Activated T-cell treated with anti-CD3 and anti-CD28 coated beads, Interleukin-2, amount 50 U/mL, for 1 hour (primary cell): ENCODE measurements around the gene ERGIC3.

Source experiments
- DNase-seq: peaks from one replicate; pipeline ENCODE4 v3.0.0-alpha.2; 2020

Gene ERGIC3

DNA sequence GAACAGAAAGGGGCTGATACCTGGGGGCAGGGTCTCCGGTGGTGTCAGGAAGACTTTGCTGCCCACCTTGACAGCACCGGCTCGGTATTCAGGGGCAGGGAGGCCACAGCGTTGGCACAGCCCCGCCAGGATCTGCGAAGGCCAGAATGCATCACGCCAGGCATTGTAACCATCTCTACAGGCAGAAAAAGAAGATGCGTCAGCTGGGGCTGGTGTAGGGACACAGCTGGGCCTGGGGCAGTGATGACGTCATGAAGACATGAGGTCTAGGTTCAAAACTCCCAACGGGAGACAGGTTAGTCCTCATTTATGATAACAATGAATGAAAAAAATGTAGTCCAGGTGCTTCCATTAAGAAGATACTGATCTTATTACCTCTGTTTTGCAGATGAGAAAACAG lies 22.0 kb downstream of the ERGIC3 start:
- no peak for DNase-seq

DNA sequence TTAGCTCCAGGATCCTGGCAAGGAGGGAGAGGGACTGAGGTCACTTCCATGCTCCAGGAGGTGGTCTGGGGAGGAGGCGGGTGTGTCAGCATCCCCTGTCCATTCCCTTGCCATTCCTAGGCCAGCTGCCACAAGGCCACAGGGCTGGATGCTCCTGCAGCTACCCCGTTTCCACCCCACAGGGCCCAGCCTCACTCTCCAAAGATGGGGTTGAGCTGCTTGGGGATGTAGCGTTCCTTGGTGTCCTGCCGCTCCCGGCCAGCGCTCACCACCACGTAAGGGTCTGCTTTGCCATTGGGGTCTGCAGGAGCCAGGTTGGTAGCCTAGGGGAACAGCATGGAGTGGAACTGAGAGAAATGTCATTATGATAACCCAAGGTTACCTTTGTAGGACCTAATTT lies 23.0 kb downstream of the ERGIC3 start:
- no peak for DNase-seq

DNA sequence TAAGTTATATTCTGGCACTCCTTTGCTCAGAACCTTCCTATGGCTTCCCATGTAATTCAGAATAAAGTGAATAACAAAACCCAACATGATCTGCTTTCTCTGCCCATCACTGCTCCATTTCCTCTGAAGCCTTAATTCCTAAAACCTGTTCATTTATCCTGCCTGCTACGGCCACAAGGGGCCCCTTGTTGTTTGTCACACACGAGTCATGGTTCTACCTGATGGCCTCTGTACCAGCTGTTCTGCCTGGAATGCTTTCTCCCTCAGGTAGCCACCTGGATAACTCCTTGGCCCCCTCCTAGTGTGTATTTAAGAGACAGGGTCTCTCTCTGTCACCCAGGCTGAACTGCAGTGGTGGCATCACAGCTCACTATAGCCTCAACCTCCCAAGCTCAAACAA lies 26.8 kb downstream of the ERGIC3 start:
- DNase-seq: no peak

DNA sequence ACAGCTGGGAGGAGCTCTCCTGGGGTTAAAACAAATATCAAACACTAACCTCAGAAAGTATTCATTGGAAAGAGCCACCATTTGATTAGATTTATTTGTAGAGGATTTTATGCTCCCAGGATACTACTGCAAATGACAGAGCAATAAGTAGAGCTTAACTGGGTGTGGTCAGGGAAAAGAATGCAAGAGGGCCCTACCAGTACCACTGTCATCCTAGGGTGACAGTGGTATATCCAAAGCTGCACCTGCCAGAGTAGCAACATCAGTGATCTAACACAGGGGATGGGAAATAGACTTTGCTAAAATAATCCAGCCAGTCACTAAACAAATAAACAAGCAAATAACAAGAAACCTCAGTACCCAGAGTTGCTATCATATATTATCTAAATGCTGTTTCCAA lies 29.7 kb downstream of the ERGIC3 start:
- no peak for DNase-seq

DNA sequence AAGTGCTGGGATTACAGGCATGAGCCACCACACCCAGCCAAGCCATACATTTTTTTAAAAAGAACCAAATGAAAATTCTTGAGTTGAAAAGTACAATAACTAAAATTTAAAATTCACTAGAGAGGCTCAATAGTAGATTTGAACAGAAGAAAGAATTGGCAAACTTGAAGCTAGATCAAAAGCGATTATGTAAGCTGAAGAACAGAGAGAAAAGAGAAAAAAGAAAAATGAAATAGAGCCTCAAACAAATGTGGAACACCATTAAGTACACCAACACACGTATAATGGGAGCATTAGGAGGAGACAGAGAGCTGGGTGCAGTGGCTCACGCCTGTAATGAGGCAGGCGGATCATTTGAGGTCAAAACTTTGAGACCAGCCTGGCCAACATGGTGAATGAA lies 31.0 kb downstream of the ERGIC3 start:
- DNase-seq: no peak

DNA sequence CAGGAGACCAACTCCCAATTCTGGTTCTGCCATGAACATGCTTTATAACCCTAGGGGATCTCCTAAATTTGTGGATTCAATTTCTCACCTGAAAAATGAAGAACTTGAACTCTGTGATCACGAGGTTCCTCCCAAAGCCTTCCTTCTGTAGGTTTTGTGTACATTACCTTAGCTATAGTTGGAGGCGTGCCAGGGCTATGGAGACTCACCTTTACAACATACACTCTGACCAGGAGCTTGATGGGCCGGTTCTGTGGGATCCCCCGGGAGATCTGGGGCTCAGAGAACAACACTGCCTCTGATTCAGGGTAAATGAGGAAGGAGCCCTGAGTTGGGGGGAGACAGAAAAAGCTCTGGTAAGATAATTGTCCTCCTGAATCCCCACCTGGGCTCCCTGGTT lies 34.1 kb downstream of the ERGIC3 start:
- DNase-seq: no peak

DNA sequence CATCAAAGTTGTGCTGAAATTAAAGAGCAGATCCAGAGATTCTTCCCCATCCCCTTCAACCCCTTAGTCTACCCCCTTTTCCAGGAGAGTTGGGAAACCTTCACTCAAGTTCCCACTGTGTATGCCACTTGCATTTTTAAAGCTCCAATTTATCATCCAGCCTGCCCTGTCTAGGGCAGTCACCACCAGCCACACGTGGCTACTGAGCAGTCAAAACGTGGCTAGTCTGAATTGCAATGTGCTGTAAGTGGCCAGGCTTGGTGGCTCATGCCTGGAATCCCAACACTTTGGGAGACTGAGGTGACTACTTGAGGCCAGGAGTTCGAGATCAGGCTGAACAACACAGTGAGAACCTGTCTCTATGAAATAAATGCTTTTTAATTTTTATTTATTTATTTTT lies 34.9 kb downstream of the ERGIC3 start:
- DNase-seq: no peak

DNA sequence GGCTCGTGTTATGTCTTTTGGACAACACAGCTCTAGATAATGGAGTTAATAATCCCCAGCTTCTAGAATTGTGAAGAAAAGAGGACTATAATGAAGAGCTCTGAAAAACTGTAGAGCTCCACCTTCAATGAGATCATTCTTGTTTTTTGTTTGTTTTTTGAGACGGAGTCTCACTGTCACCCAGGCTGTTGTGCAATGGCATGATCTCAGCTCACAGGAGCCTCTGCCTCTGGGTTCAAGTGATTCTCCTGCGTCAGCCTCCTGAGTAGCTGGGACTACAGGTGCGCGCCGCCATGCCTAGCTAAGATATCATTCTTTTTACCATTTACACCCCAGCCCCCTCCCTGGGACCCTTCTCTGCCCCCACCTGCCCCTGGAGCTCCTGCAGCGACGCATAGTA lies 36.6 kb downstream of the ERGIC3 start:
- no peak for DNase-seq

DNA sequence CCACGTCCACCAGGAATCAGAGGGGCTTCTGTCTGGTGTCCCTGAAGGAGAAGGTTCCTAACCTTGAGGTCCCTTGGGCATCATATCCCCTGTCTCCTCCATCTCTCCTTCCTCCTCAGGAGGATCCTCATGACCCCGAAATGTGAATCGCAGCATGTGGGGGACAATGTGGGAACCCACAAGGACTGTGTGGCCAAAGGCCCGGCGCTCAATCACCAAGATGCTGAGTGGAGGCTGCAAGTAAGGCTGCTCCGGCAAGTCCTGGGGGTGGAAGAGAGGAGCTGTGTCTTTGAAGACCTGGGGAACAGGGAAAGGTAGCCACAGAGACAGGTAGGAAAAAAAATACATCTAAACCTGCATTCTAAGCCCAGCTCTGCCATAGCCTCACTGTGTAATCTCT lies 37.3 kb downstream of the ERGIC3 start:
- DNase-seq: no peak

DNA sequence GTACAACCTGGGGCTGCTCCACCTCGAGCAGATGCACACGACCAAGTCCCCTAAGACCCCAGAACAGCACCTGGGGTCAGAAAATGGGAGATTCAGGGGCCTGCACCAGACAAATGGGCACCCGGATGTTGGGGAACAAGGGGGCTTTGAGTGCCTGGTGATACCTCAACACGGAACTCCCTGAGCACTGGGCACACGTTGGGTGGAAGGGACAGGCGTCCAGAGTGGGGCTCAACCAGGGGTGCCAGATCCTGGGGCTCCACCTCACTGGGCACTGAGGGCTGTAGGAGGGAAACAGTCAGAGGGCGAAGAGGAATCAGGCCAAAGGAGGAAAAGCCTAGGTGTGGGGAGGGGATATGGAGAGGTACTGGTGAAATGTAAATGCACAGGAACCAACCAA lies 40.3 kb downstream of the ERGIC3 start:
- DNase-seq: no peak

DNA sequence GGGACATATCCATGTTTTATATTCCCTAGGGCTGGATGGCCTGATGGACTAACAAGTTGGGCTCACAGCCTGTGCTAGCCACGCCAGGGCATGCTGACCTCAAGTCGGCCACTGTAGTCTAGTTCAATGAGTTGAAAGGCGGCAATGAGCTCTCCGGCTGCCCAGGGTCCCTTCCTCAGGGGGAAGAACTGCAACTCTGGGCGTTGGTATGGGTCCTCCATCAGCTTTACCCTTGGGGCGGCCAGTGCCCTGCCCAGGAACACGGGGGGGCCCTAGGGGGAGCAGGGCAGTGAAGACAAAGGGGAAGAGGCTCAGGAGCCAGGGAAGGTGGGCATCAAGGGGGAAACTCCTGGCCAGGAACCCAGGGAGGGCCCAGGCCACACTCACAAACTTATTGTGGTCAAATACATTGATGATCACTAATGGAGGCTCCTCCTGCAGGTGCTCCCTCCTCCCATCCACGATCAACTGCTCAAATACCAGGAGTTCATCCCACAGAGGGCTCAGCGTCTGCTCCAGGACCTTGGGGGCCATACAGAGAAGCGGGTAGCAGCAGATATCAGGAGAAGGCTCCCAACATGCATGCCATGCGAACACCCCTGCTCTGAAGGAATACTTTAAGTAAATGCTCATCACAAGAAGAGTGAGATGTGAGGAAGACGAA lies 41.0 kb downstream of the ERGIC3 start:
- no peak for DNase-seq

DNA sequence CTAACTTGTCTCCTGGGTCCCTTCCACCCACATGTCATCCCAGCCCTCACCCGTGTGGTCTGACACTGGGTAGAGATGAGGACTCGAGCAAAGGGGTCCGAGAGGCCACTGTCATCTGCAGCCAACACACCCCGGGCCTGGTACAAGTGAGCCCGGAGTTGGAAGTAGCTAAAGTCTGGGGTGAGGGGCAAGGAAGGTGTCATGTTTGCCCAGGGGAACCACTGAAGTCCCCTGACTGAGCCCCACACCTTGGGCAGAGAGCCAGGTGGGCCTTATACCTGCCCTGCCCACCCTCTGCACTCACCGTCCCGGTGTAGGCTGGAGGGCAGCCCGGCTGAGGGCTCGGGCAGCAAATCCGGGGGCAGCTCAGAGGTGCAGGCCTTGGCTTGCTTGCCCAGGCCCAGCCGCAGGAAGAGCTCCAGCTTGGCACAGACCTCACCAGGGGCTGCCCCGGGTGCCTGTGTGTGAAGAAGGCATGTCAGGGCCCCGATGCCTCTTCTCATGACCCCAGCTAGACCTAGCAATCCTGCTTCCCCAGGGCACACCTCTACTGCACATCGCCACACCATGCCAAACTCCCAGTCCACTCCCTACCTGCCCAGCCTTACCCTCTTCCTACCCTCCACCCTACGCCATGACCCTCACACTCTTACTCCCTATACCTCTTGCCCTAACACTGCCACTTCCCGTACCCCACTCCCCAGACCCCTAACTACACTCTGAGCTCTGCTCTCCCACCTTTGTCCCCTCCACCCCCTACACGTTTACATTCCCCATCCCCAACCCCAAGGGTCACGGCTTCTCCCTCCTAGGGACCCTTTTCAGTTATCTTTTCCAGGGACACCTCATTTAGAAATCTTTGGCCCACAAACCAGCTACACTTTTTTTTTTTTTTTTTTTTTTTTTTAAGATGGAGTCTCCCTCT lies 42.0 kb downstream of the ERGIC3 start:
- DNase-seq: no peak

DNA sequence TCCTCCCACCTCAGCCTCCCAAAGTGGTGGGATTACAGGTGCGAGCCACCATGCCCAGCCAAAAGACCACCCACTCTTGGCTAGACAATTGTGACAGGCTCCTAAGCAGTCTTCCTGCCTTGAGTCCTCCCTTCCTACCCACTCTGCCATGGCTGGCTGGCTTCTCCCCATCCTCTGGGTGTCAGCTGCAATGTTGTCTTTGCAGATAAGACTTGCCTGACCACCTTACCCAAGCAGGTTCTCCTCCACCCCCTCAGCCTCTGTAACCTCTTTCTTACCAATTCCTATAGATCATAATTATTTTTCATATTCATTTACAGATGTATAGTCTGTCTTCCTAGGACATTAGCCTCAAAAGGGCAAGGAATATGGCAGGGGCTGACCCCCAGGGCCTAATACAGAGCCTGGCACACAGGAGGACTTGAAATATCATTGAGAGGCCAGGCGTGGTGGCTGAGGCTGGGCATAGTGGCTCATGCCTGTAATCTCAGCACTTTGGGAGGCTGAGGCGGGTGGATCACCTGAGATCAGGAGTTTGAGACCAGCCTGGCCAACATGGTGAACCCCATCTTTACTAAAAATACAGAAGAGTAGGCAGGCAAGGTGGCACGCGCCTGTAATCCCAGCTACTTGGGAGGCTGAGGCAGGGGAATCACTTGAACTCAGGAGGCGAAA lies 45.0 kb downstream of the ERGIC3 start:
- no peak for DNase-seq

DNA sequence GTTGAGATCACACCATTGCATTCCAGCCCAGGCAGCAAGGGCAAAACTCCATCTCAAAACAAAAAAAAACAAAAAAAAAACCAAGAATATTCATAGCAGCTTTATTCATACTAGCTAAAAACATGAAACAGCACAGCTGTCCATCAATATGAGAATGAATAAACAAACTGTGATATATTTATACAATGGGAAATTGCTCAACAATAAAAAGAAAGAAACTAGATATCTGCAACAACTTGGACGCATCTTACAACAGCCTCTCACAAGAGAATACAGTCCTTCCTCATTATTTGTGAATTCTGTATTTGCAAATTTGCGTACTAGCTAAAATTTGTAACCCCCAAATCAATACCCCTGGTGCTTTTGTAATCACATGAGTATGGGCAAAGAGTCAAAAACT lies 45.6 kb downstream of the ERGIC3 start:
- no peak for DNase-seq

DNA sequence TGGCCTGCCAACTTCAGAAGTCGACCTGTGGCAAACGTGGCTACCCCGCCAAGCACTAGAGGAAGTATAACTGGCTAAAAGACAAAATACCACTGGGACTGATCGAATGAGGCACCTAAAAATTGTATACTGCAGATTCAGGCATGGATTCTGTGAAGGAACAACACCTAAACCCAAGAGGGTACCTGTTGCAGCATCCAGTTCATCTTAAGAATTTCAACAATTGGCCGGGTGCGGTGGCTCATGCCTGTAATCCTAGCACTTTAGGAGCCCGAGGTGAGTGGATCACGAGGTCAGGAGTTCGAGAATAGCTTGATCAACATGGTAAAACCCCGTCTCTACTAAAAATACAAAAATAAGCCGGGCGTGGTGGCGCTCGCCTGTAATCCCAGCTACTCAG lies 46.5 kb downstream of the ERGIC3 start:
- DNase-seq: no peak

DNA sequence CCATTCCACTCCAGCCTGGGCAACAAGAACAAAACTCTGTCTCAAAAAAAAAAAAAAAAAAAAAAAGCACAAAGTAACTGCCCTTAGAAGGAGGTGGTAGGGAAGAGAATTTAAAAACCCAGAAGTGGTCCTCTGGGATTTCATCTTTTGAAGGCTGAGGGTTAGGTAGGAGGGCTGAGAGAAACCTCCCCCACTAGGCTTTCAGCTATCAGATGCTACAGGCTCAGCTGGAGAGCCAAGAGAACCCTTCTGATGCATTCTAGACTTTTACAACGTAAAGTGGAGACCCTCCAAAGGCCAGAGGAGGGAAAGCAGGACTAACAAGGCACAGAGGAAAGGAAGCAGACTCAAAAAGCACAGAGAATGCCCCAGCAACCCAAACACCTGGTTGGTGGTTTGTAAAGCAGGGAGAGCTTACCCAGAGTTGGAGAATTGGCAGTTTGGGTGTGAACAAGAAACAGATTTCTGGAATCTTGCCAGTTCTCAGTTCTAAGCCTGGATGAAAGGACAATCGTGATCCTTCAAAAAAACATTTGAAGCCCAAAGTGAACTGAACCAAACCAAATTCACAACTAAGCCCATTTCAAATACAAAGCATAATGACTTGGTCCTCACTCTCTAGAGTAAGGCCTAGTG lies 50.6 kb downstream of the ERGIC3 start:
- no peak for DNase-seq

DNA sequence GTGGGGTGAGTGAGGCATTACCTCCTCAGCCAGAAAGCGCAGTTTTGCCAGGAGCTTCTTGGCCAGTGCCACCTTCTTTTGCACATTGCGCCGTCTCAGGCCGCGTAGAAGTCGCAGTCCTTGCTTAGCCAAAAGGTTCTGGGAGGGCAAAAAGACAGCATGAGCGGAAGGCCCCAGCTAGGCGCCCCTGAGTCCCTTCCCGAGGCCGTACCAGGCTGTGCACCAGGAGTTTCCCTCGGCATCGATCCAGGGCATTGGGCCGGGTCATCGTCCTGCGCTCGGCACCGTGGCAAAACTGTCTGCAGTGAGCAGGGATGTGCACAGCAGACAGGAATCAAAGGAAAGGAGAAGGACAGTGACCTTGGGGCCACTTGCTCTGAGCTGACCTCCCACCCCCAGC lies 53.6 kb downstream of the ERGIC3 start:
- no peak for DNase-seq

DNA sequence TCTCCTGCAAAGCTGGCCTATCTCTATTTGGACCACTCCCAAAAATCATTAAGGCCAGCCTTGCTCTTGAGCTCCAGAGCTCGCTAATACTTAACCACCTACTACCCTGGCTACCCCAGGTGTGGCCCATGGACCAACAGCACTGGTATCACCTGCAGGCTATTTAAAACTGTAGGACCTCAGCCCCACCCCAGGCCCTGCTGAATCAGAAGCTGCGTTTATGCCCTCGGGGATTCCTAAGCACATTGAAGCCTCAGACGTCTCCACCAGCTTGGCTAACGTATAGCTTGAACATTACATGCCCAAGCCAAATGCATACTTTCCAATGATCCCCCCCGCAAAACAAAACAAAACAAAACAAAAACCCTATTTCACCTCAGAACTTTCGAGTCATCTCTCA lies 54.0 kb downstream of the ERGIC3 start:
- DNase-seq: no peak

DNA sequence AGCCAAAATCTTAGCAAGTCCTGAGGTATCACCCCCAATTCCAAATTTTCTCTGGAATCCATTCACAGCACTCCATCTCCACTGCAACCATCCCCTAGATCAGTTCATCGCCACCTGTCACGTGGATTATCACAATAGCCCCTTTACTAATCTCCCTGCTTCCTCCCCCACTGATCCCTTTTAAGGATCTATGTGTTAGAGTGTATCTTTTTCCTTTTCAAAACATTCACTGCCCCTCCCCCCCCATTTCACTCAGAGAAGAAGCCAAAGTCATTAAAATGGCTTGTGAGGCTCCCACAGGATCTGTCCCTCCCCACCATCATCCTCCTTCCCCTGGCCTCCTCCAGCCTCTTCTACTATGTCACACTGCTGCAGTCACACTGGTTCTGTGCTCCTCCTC lies 55.3 kb downstream of the ERGIC3 start:
- no peak for DNase-seq

DNA sequence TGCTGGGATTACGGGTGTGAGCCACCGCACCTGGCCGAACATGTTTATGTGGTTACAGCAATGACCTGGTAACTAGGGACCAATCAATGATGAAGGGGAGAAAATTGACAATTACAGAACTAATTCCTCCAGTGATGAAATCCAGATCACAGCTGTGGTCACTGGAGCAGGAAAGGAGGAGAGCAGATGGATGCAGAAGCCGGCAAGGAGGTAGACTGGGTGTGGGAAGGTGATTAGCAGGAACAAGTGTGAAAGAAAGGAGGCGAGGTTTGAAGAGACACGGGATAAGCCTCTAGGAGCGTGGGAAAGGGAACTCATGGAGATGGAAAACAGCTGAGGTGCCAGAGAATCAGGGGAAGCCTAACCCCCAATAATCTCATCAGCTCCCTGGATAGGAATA lies 56.6 kb downstream of the ERGIC3 start:
- DNase-seq: no peak

DNA sequence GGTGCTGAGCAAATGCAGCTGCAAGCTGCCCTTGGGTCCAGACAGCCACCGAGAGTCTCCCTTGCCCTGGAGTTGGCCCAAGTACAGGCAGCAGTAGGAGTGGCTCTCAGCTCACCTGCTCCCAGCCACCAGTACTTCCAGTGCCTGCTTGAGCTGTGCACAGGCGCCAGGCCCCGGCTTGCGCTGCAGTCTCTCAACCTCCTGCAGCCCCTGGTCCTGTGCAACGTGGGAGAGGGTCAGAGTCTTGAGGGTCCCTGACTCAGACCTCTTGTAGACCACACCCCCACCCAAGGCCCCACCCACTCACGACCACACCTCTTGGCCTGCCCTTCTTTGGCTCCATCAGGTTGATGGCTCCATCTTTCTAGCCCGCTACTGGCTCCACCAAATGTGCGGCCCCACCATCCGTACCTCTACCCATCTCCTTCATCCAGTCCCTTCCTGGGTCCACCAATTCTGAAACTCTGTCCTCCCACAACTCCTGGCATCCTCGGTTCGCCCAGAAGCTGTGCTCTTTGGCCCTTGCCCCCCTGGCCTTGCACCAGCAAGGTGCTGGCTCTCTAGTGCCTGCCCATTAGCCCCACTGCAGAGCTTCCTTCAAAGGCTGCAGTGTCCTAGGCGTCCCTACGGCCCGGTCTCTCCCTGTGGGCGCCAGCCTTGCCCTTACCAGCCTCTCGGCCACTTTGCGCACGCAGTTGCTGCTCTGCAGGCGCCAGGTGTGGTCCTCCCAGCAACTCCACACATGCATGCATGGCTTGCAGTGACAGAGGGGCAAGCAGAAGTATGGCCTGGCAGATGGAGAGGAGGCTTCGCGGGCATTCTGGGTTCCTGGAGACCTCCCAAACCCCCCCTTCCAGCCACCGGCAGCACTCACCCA lies 57.3 kb downstream of the ERGIC3 start:
- no peak for DNase-seq

DNA sequence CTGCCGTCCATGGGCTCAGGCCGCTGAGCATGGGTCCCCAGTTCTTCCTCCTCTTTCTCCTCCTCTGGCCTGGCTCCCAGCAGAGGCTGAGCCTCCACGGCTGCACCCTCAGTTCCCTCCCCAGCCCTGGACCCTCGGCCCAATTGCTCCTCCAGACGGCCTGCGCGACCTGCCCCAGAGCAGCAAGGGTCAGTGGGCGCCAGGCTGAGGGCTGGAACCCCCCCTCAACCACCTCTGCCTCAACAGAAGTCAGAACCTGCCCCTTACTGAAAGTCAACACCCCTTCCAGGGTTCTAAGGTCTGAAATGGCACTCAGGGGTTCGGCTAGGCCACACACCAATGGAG lies 57.9 kb downstream of the ERGIC3 start:
- DNase-seq: no peak
